Natural killer cell (primary cell): Measurements from ENCODE around the gene STX7. TPM values are rescaled to one million over a fixed set of nuclear protein-coding genes. Genes with fewer than 3 reads are reported as not detected.

Experiments used
- ATAC-seq, 3 donors: fragments of 150-1000 bp in 2 of 3; fragments of 200-7000 bp in 1 of 3; cut with Tn5 transposase; 1 replicate in 1 of 3; 2 replicates in 2 of 3; pipeline ENCODE4 v1.10.0; 2021; ENCODE audit warnings: mild to moderate bottlenecking in 2 of 3, moderate library complexity in 2 of 3
- DNase-seq, 2 donors: peaks; one replicate each; pipeline versions ENCODE4 v3.0.0 to v3.0.0-alpha.2; 2013 to 2021; ENCODE audit warnings: mixed read lengths in 1 of 2
- H3K27ac ChIP-seq: one replicate; pipeline ENCODE4 v1.5.1; 2013; ENCODE audit warnings: mild to moderate bottlenecking, low read length
- H3K27me3 ChIP-seq: one replicate; pipeline ENCODE4 v1.6.1; 2013; ENCODE audit warnings: low read length; ENCODE audit not compliant: control insufficient read depth, insufficient read depth
- H3K36me3 ChIP-seq: one replicate; pipeline ENCODE4 v1.6.1; 2013; ENCODE audit warnings: low read length; ENCODE audit not compliant: control insufficient read depth, insufficient read depth
- H3K4me1 ChIP-seq: one replicate; pipeline ENCODE4 v1.6.1; 2013; ENCODE audit warnings: low read length; ENCODE audit not compliant: control insufficient read depth, insufficient read depth
- H3K4me3 ChIP-seq: one replicate; pipeline ENCODE4 v1.5.1; 2013; ENCODE audit warnings: low read length
- H3K9me3 ChIP-seq: one replicate; pipeline ENCODE4 v1.6.1; 2013; ENCODE audit warnings: low read length; ENCODE audit not compliant: control insufficient read depth, insufficient read depth
- H3K27ac Mint-ChIP-seq, 2 donors: one replicate each; pipeline ENCODE4 v1.8.0; 2022; ENCODE audit warnings: mild to moderate bottlenecking in 2 of 2, mixed read lengths in 2 of 2, moderate library complexity in 1 of 2
- H3K27me3 Mint-ChIP-seq, 2 donors: one replicate each; pipeline ENCODE4 v1.8.0; 2022; ENCODE audit warnings: low read depth in 2 of 2, mixed read lengths in 2 of 2
- H3K36me3 Mint-ChIP-seq: one replicate; pipeline ENCODE4 v1.8.0; 2022; ENCODE audit warnings: mixed read lengths
- H3K4me1 Mint-ChIP-seq, 2 donors: one replicate each; pipeline ENCODE4 v1.8.0; 2022; ENCODE audit warnings: mixed read lengths in 2 of 2
- H3K4me3 Mint-ChIP-seq: one replicate; pipeline ENCODE4 v1.8.0; 2022; ENCODE audit warnings: mild to moderate bottlenecking, moderate library complexity, mixed read lengths
- H3K9me3 Mint-ChIP-seq, 2 donors: one replicate each; pipeline ENCODE4 v1.8.0; 2022; ENCODE audit warnings: mixed read lengths in 2 of 2
- CTCF ChIP-seq: fragments of 200-600 bp; IDR thresholded peaks from one replicate; pipeline ENCODE4 v1.8.0; 2022; ENCODE audit warnings: antibody characterized with exemption
- WGBS: methylation state at CpG from one replicate; pipeline ENCODE4 v1.1.7; 2013; ENCODE audit warnings: missing lambda C conversion rate; ENCODE audit not compliant: insufficient coverage; 5-methylcytosine and 5-hydroxymethylcytosine counted together
- intact Hi-C: fragments of 100-400 bp; cut with micrococcal nuclease; formaldehyde crosslinking; loops from one replicate; pipeline ENCODE4 v1.14.2; 2022
- total RNA-seq, 4 donors: library from RNA; stranded (reverse); fragments of 120-200 nt in 1 of 4; gene quantifications; one replicate each; pipeline versions ENCODE4 v1.2.3 to v1.2.4, GENCODE V29; 2013 to 2022

The STX7 gene
- total RNA-seq, 3 donors from 2014 or later (not counting 1 experiment from before 2014, with no cell fraction given), result 37.3 to 49.9 (median 39.5) TPM

DNA sequence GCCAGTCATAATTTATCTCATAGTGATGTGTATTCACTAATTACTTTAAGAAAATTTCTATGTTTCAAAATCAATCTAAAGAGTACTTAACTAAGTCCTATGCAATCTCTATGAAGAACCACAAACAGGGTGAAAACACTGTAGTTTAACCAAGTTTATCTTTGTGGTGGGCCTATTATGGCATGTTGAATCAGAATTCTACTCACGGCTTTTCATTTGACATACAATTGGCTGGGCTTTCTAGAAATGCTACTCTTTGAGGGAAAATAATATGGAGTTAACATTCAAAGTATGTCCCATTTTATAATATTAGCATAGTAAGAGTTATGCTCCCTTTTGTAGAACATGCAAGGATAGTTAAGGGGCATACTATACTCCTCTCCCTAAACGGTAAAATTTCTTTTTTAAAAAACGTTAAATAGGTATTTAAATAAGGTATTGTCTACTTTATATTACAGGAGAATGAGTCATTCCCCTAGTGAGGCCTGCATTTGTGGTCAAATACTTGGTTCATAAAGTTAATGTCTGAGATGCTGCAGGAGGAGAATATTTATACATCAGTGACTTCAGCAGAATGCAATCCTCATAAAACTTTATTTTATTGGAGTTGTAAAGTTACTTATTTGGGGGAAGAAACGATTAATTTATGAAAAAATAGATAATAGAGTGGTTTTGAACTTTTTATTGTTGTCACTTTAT, 113.4 kb downstream of the STX7 start:
- Histone ChIP-seq H3K36me3 (no peaks in the 10 kb centered on the region), H3K27ac (no peak overlapping the region), H3K4me1 (peaks cover 13% of the 10 kb centered on the region), H3K4me3 (no peak overlapping the region), H3K9me3 (peaks cover 3% of the 10 kb centered on the region), H3K27me3 (peaks cover 15% of the 10 kb centered on the region)
- Mint-ChIP-seq H3K27me3 (peaks cover 43 to 81% of the 10 kb centered on the region in 2 donors), H3K27ac (no peak overlapping the region), H3K9me3 (peaks cover 0 to 8% of the 10 kb centered on the region in 2 donors), H3K4me3 (peak overlapping the region; percentile 76), H3K4me1 (peaks cover 6% of the 10 kb centered on the region in 2 donors), H3K36me3 (peaks cover 10% of the 10 kb centered on the region)
- ATAC-seq, result no peak
- intact Hi-C loops, result no loop called here
- no peak for TF ChIP-seq CTCF
- DNase-seq, result no peak
- 83% methylated on average over 2 of the region's 4 CpGs for WGBS

Other genes starting within 250 kb of the STX7 start
- not detected for gene MOXD1, start 111.6 kb downstream of the STX7 start, total RNA-seq
- not detected for gene TAAR9, start 25.2 kb upstream of the STX7 start, total RNA-seq
- gene TAAR8, start 39.6 kb upstream of the STX7 start, total RNA-seq, result not detected
- not detected for gene TAAR6, start 57.2 kb upstream of the STX7 start, total RNA-seq
- not detected for gene TAAR5, start 76.6 kb upstream of the STX7 start, total RNA-seq
- not detected for gene TAAR2, start 111.2 kb upstream of the STX7 start, total RNA-seq
- not detected for gene TAAR1, start 146.1 kb upstream of the STX7 start, total RNA-seq
- 1 to 10 TPM in 2 of 3 donors, not detected in 1; 1.1 to 1.6 TPM for gene VNN1, start 200.9 kb upstream of the STX7 start, total RNA-seq
- 10 to 100 TPM; 20.3 to 31.9 (median 25.4) TPM for gene VNN2, start 244.8 kb upstream of the STX7 start, total RNA-seq